Progenitor cell of endocrine pancreas (in vitro differentiated cells): ENCODE results near the gene DACT2. TPM values are rescaled to one million over a fixed set of nuclear protein-coding genes. Genes with fewer than 3 reads are reported as not detected.
A peak's percentile ranks its signal among the peaks of the same experiment; 100 is the strongest.
"Not testable (repeated sequence)": the region's sequence is repeated elsewhere in the genome, so short reads cannot be mapped to it uniquely, and the experiment has no call there.

ENCODE experiments used
- DNase-seq: peaks from one replicate; pipeline ENCODE4 v3.0.0; 2021; ENCODE audit warnings: low spot score; ENCODE audit not compliant: unreplicated experiment
- H3K27ac Mint-ChIP-seq: 2 replicates; pipeline ENCODE4 v1.8.0; 2021; ENCODE audit warnings: mild to moderate bottlenecking, moderate library complexity, mixed read lengths
- H3K27me3 Mint-ChIP-seq: 2 replicates; pipeline ENCODE4 v1.8.0; 2021; ENCODE audit warnings: mixed read lengths
- H3K36me3 Mint-ChIP-seq: 2 replicates; pipeline ENCODE4 v1.8.0; 2022; ENCODE audit warnings: mixed read lengths; ENCODE audit not compliant: insufficient read depth
- H3K4me1 Mint-ChIP-seq: 2 replicates; pipeline ENCODE4 v1.8.0; 2021; ENCODE audit warnings: low read depth, mixed read lengths
- H3K4me3 Mint-ChIP-seq: 2 replicates; pipeline ENCODE4 v1.8.0; 2021; ENCODE audit warnings: low read depth, mild to moderate bottlenecking, moderate library complexity, mixed read lengths
- H3K9me3 Mint-ChIP-seq: 2 replicates; pipeline ENCODE4 v1.8.0; 2021; ENCODE audit warnings: low read depth, mixed read lengths
- CTCF ChIP-seq: fragments of 200-600 bp; sonication (generic); IDR thresholded peaks from one replicate; pipeline ENCODE4 v1.5.0; 2021; ENCODE audit warnings: antibody characterized with exemption, mild to moderate bottlenecking; ENCODE audit not compliant: unreplicated experiment
- total RNA-seq: library from RNA; stranded (reverse); gene quantifications from 2 replicates; pipeline ENCODE4 v1.2.1, GENCODE V29; 2021

The DACT2 gene
- total RNA-seq, 1 donor from 2014 or later = 33.2 TPM

GRCh38 chr6:168272415-168273325, 46.9 kb downstream of the DACT2 start:
- H3K4me3 Mint-ChIP-seq = no peak overlapping the region
- H3K27ac Mint-ChIP-seq = peak overlapping the region; percentile 74
- no peak for DNase-seq

GRCh38 chr6:168270274-168271172, 49.1 kb downstream of the DACT2 start:
- DNase-seq = no peak
- Mint-ChIP-seq H3K4me1 (peaks cover 47% of the 10 kb centered on the region), H3K4me3 (no peak overlapping the region)

More at GRCh38 chr6:168272415-168273325, 46.9 kb downstream of the DACT2 start:
- Mint-ChIP-seq H3K9me3 (no peaks in the 10 kb centered on the region), H3K36me3 (no peaks in the 10 kb centered on the region), H3K4me1 (peaks cover 53% of the 10 kb centered on the region), H3K27me3 (peaks cover 8% of the 10 kb centered on the region)
- TF ChIP-seq CTCF = no peak

GRCh38 chr6:168269455-168270243, 49.9 kb downstream of the DACT2 start:
- no peak for DNase-seq

More at GRCh38 chr6:168270274-168271172, 49.1 kb downstream of the DACT2 start:
- no peak overlapping the region for H3K27ac Mint-ChIP-seq
- peaks cover 20% of the 10 kb centered on the region for H3K27me3 Mint-ChIP-seq
- no peak for TF ChIP-seq CTCF
- no peaks in the 10 kb centered on the region for H3K9me3 Mint-ChIP-seq
- H3K36me3 Mint-ChIP-seq = no peaks in the 10 kb centered on the region

GRCh38 chr6:168268755-168269154, 50.8 kb downstream of the DACT2 start:
- Mint-ChIP-seq H3K36me3 (no peaks in the 10 kb centered on the region), H3K4me3 (no peak overlapping the region), H3K9me3 (no peaks in the 10 kb centered on the region), H3K4me1 (peaks cover 43% of the 10 kb centered on the region), H3K27ac (no peak overlapping the region), H3K27me3 (peaks cover 20% of the 10 kb centered on the region)
- TF ChIP-seq CTCF = no peak
- no peak for DNase-seq

More at GRCh38 chr6:168269455-168270243, 49.9 kb downstream of the DACT2 start:
- Mint-ChIP-seq H3K9me3 (no peaks in the 10 kb centered on the region), H3K27me3 (peaks cover 20% of the 10 kb centered on the region), H3K4me1 (peaks cover 45% of the 10 kb centered on the region), H3K27ac (no peak overlapping the region), H3K4me3 (no peak overlapping the region), H3K36me3 (no peaks in the 10 kb centered on the region)
- TF ChIP-seq CTCF = no peak

GRCh38 chr6:168267779-168268178, 51.8 kb downstream of the DACT2 start:
- not testable (repeated sequence) for H3K4me3 Mint-ChIP-seq, H3K27ac Mint-ChIP-seq, H3K36me3 Mint-ChIP-seq, DNase-seq, H3K9me3 Mint-ChIP-seq
- H3K27me3 Mint-ChIP-seq = peaks cover 20% of the 10 kb centered on the region
- peaks cover 35% of the 10 kb centered on the region for H3K4me1 Mint-ChIP-seq
